Esophagus muscularis mucosa (tissue), 4 donors: ENCODE results near the gene ERBB4.
"Not testable (repeated sequence)": the region's sequence is repeated elsewhere in the genome, so short reads cannot be mapped to it uniquely, and the experiment has no call there.

Source experiments
- CTCF ChIP-seq, 3 experiments: fragments of 200-600 bp in 2 of 3; fragments of 450-650 bp in 1 of 3; sonication (generic) in 2 of 3; IDR thresholded peaks; one replicate each; pipeline ENCODE4 v1.5.1; 2017 to 2019; ENCODE audit warnings: antibody characterized with exemption in 3 of 3, mild to moderate bottlenecking in 2 of 3, moderate library complexity in 1 of 3
- EP300 ChIP-seq: sonication (generic); formaldehyde crosslinking; IDR thresholded peaks from one replicate; pipeline ENCODE4 v1.6.1; 2017; ENCODE audit warnings: antibody characterized with exemption
- POLR2A ChIP-seq: fragments of 450-650 bp; IDR thresholded peaks from one replicate; pipeline ENCODE4 v1.6.1; 2017; ENCODE audit warnings: antibody characterized with exemption, moderate library complexity, mild to moderate bottlenecking, low read depth
- POLR2AphosphoS5 ChIP-seq, 2 donors: sonication (generic); formaldehyde crosslinking; IDR thresholded peaks; one replicate each; pipeline ENCODE4 v1.6.1; 2017; ENCODE audit warnings: antibody characterized with exemption in 2 of 2

DNA sequence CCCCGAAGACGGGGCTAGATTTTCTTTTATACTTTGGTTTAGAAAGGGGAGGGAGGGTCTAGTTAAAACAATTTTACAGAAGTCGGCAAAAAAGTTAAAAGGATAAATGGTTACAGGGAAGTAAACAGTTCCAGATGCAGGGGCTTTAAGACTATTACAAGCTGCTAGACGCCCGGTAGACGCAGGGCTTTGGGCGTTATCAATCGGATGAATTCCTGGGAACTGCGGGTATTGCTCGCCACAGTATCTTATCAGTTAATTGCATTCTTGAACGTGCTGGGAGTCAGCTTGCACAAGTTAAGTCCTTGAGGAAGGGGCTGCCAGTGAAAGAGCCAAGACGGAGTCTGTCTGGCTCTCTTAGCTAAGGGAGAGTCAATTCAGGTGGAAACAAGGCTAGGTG lies 946.6 kb downstream of the ERBB4 start:
- TF ChIP-seq CTCF (IDR thresholded peaks at IDR 0.05); POLR2A; EP300; POLR2AphosphoS5 (IDR thresholded peaks at IDR 0.05): not testable (repeated sequence)
